Rectal smooth muscle tissue (tissue), 1 donor: ENCODE results near the gene GALNTL6.

Source experiments
- H3K27ac ChIP-seq: one replicate; pipeline ENCODE4 v1.7.0; 2013; ENCODE audit warnings: low read depth, low read length, inconsistent platforms
- H3K27me3 ChIP-seq: one replicate; pipeline ENCODE4 v1.7.0; 2013; ENCODE audit warnings: low read length; ENCODE audit not compliant: control insufficient read depth, insufficient read depth
- H3K36me3 ChIP-seq: one replicate; pipeline ENCODE4 v1.7.0; 2013; ENCODE audit warnings: low read length; ENCODE audit not compliant: control insufficient read depth, insufficient read depth
- H3K4me1 ChIP-seq: one replicate; pipeline ENCODE4 v1.7.0; 2013; ENCODE audit warnings: low read length; ENCODE audit not compliant: control insufficient read depth, insufficient read depth
- H3K4me3 ChIP-seq: one replicate; pipeline ENCODE4 v1.7.0; 2013; ENCODE audit warnings: low read length
- H3K9ac ChIP-seq: one replicate; pipeline ENCODE4 v1.7.0; 2013; ENCODE audit warnings: low read length

Gene GALNTL6

DNA sequence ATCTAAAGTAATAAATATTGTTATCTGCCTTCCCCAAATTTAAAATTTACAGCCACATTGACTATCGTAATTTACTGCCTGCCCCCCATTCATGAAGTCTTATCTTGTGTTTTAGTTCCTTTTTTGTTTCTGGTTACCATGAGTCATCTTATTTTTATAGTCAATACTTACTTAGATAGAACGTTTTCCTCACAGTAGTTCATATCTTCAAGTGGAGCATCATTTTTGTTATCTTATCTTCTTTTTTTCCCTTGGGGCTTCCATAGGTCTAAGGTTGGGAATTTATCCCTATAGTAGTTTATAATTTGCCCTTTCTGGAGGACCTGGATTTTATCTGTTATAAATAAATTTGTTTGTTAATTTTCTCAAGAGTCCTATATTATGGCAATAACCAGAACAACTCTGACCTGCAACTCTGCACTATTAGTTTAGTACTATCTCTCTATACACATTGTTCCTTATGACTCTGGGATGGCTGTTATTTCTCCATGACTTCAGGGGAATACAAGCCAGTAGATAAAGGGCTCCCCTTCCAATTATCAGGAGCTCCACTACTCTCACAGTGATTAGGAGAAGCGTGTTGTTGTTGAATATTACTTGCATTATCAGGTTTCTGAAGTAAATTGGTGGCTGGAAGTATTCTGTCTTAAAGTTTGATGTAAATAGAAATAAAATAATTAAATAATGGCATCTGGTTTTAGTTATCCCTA lies 330.6 kb downstream of the GALNTL6 start:
- Histone ChIP-seq H3K27ac (no peak overlapping the region), H3K27me3 (no peaks in the 10 kb centered on the region), H3K4me3 (no peak overlapping the region), H3K4me1 (no peaks in the 10 kb centered on the region), H3K9ac (no peak overlapping the region), H3K36me3 (no peaks in the 10 kb centered on the region)

GRCh38 chr4:172147687-172148086 lies 334.5 kb downstream of the GALNTL6 start:
- H3K9ac ChIP-seq = no peak overlapping the region
- no peaks in the 10 kb centered on the region for H3K27me3 ChIP-seq
- no peaks in the 10 kb centered on the region for H3K36me3 ChIP-seq
- H3K4me1 ChIP-seq = no peaks in the 10 kb centered on the region
- H3K4me3 ChIP-seq = no peak overlapping the region
- no peak overlapping the region for H3K27ac ChIP-seq

- H3K4me1 ChIP-seq = no peaks in the 10 kb centered on the region
- no peaks in the 10 kb centered on the region for H3K27me3 ChIP-seq
- H3K36me3 ChIP-seq = no peaks in the 10 kb centered on the region
- H3K4me3 ChIP-seq = no peak overlapping the region
- H3K27ac ChIP-seq = no peak overlapping the region
- no peak overlapping the region for H3K9ac ChIP-seq
Measured at GRCh38 chr4:172149329-172149728, 336.1 kb downstream of the GALNTL6 start.

DNA sequence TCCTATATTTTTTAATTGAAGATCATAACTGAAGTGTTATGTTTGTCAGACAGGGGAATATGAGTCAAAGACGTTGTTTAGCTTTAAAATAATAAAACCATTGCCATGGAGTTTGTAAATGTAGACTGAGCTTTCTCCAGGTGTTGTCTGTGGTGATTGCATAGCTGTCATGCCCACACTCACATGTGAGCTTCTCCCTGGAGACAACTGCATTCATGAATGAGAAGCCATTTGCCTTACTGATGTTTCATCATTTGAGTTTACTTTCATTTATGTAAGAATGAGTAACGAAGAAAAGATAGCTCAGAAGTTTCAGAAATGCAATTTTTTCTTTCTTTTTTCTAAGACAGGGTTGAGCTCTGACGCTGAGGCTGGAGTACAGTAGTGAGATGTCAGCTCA lies 339.1 kb downstream of the GALNTL6 start:
- H3K4me3 ChIP-seq = no peak overlapping the region
- no peak overlapping the region for H3K27ac ChIP-seq
- no peaks in the 10 kb centered on the region for H3K36me3 ChIP-seq
- H3K4me1 ChIP-seq = no peaks in the 10 kb centered on the region
- no peaks in the 10 kb centered on the region for H3K27me3 ChIP-seq
- no peak overlapping the region for H3K9ac ChIP-seq

GRCh38 chr4:172153719-172154118 lies 340.5 kb downstream of the GALNTL6 start:
- no peaks in the 10 kb centered on the region for H3K36me3 ChIP-seq
- no peaks in the 10 kb centered on the region for H3K27me3 ChIP-seq
- H3K27ac ChIP-seq = no peak overlapping the region
- H3K4me1 ChIP-seq = no peaks in the 10 kb centered on the region
- H3K9ac ChIP-seq = no peak overlapping the region
- no peak overlapping the region for H3K4me3 ChIP-seq

DNA sequence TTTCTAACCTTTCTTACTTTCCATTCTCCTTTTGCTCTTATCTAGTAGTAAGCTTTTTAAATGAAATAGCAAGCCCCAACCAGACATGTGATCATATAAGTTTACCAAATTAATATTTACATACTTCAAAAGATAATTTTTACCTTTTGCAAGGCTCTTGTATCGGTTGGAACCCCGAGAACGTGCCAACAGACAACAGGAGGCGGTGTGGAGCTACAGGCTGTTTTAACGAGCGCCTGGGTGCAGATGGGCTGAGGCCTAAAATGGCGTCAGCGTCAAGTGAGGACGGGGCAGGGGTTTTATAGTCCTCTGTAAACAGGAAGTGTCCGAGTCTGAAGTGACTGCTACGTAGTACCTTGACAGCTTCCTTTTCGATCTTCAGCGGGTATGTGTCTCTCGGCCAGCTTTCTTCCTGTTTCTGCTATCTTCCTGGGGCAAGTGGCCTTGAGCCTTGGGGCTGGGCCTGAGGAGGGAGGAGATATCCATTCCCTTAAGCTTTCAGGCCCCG lies 342.7 kb downstream of the GALNTL6 start:
- Histone ChIP-seq H3K27me3 (no peaks in the 10 kb centered on the region), H3K9ac (no peak overlapping the region), H3K27ac (no peak overlapping the region), H3K4me1 (no peaks in the 10 kb centered on the region), H3K36me3 (no peaks in the 10 kb centered on the region), H3K4me3 (no peak overlapping the region)

GRCh38 chr4:172157946-172158345 lies 344.7 kb downstream of the GALNTL6 start:
- Histone ChIP-seq H3K9ac (no peak overlapping the region), H3K27me3 (no peaks in the 10 kb centered on the region), H3K4me1 (no peaks in the 10 kb centered on the region), H3K27ac (no peak overlapping the region), H3K4me3 (no peak overlapping the region), H3K36me3 (no peaks in the 10 kb centered on the region)

GRCh38 chr4:172163215-172163614 lies 350.0 kb downstream of the GALNTL6 start:
- H3K27me3 ChIP-seq = no peaks in the 10 kb centered on the region
- H3K36me3 ChIP-seq = no peaks in the 10 kb centered on the region
- H3K9ac ChIP-seq = no peak overlapping the region
- H3K4me1 ChIP-seq = no peaks in the 10 kb centered on the region
- no peak overlapping the region for H3K4me3 ChIP-seq
- no peak overlapping the region for H3K27ac ChIP-seq

GRCh38 chr4:172168888-172169287 lies 355.7 kb downstream of the GALNTL6 start:
- Histone ChIP-seq H3K27me3 (no peaks in the 10 kb centered on the region), H3K4me1 (no peaks in the 10 kb centered on the region), H3K36me3 (no peaks in the 10 kb centered on the region), H3K27ac (no peak overlapping the region), H3K9ac (no peak overlapping the region), H3K4me3 (no peak overlapping the region)

DNA sequence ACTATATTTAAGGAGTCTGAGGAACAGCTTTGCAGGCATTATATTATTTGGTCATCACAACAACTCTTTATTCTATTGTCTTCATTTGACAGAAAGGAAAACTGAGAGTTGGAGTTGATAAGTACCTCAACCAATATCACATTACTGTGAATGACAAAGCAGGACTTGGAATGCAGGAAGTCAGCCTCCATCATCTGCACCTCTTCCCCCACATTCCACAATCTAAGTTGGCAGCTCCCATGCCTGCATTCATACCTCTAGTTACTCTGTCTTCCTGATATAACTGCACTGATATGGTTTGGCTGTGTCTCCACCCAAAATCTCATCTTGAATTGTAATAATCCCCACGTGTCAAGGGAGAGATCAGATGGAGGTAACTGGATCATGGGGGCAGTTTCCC lies 356.7 kb downstream of the GALNTL6 start:
- Histone ChIP-seq H3K4me3 (no peak overlapping the region), H3K27me3 (no peaks in the 10 kb centered on the region), H3K9ac (no peak overlapping the region), H3K27ac (no peak overlapping the region), H3K36me3 (no peaks in the 10 kb centered on the region), H3K4me1 (no peaks in the 10 kb centered on the region)

DNA sequence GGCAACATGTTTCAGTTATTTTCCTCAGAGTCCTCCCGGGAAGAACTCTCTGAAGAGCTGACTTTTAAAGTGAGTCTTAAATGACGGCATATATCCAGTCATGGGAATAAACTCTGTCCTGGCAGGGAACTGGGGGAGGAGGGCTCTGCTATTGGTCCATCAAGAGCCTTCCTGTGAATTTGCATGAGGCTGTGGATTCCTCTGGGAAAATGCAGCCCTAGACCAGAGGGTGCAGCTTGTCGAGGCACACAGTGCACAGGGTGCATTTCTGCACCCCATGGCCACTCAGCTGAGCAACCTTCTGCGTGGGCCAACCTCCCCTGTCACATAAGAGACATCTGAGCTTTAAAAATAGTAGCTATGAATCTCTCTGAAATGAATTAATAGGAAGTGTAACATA lies 360.0 kb downstream of the GALNTL6 start:
- Histone ChIP-seq H3K27ac (no peak overlapping the region), H3K4me1 (no peaks in the 10 kb centered on the region), H3K4me3 (no peak overlapping the region), H3K36me3 (no peaks in the 10 kb centered on the region), H3K9ac (no peak overlapping the region), H3K27me3 (no peaks in the 10 kb centered on the region)

GRCh38 chr4:172177382-172177781 lies 364.2 kb downstream of the GALNTL6 start:
- H3K27me3 ChIP-seq = no peaks in the 10 kb centered on the region
- H3K36me3 ChIP-seq = no peaks in the 10 kb centered on the region
- H3K4me3 ChIP-seq = no peak overlapping the region
- no peaks in the 10 kb centered on the region for H3K4me1 ChIP-seq
- no peak overlapping the region for H3K9ac ChIP-seq
- no peak overlapping the region for H3K27ac ChIP-seq

GRCh38 chr4:172188248-172188988 lies 375.2 kb downstream of the GALNTL6 start:
- Histone ChIP-seq H3K4me1 (no peaks in the 10 kb centered on the region), H3K36me3 (no peaks in the 10 kb centered on the region), H3K4me3 (no peak overlapping the region), H3K9ac (no peak overlapping the region), H3K27ac (no peak overlapping the region), H3K27me3 (no peaks in the 10 kb centered on the region)
